HepG2 (cell line): ENCODE measurements around the gene CARMIL1. TPM values are rescaled to one million over a fixed set of nuclear protein-coding genes. Genes with fewer than 3 reads are reported as not detected.

Experiments used
- DNMT1 ChIP-seq: sonication (generic); formaldehyde crosslinking; IDR thresholded peaks from 2 replicates; pipeline ENCODE4 v1.5.1; 2020; ENCODE audit warnings: mild to moderate bottlenecking, missing genetic modification reagents
- KIAA2018 ChIP-seq: sonication (generic); formaldehyde crosslinking; IDR thresholded peaks from 2 replicates; pipeline ENCODE4 v1.5.0; 2020; ENCODE audit warnings: mild to moderate bottlenecking, missing genetic modification reagents, borderline replicate concordance
- MED13 ChIP-seq: sonication (generic); formaldehyde crosslinking; IDR thresholded peaks from 2 replicates; pipeline ENCODE4 v1.5.0; 2020; ENCODE audit warnings: missing genetic modification reagents
- SNRNP70 ChIP-seq: fragments of 200-400 bp; formaldehyde crosslinking; IDR thresholded peaks from 2 replicates; pipeline ENCODE4 v1.6.1; 2017; ENCODE audit warnings: mild to moderate bottlenecking, low read depth, low read length, moderate library complexity
- ZNF362 ChIP-seq: sonication (generic); formaldehyde crosslinking; IDR thresholded peaks from 2 replicates; pipeline ENCODE4 v1.4.0; 2020; ENCODE audit warnings: missing genetic modification reagents, mild to moderate bottlenecking, borderline replicate concordance
- polyA plus RNA-seq, 8 experiments: library from polyadenylated mRNA; depleted of rRNA in 3 of 8; stranded (reverse) in 7 of 8; unstranded in 1 of 8; fragments of >200 nt; fragmentation: Illumina TruSeq in 4 of 8; extraction: Trizol in 4 of 8; gene quantifications; 2 replicates each; pipeline versions ENCODE4 v1.2.1 to v1.2.3, GENCODE V29; 2011 to 2016; ENCODE audit warnings: low read depth in 4 of 8, missing spikeins in 1 of 8, mixed read lengths in 1 of 8; ENCODE audit not compliant: insufficient read depth in 1 of 8
- total RNA-seq, 5 experiments: library from RNA; depleted of rRNA; stranded (reverse); fragments of >200 nt; fragmentation: Illumina TruSeq; extraction: Trizol; gene quantifications; 2 replicates each; pipeline ENCODE4 v1.2.3, GENCODE V29; 2016; ENCODE audit warnings: low read depth in 1 of 5

CARMIL1 gene
- total and polyA plus RNA-seq, 2 of the 13 experiments (the other 11 are each of a cell fraction or from before 2014, with no cell fraction given) = 1.8 to 2.6 TPM

GRCh38 chr6:25637960-25638434, 358.8 kb downstream of the CARMIL1 start (continued):
- TF ChIP-seq KIAA2018 (CRISPR knock-in tag) = no peak
- no peak for TF ChIP-seq ZNF362
- no peak for TF ChIP-seq SNRNP70
- no peak for TF ChIP-seq DNMT1 (CRISPR knock-in tag)
- TF ChIP-seq MED13 (CRISPR knock-in tag) = no peak
